Adipose tissue (tissue), 3 donors: ENCODE data around the gene EIF3K. TPM values are rescaled to one million over a fixed set of nuclear protein-coding genes. Genes with fewer than 3 reads are reported as not detected.

Source experiments
- H3K27ac ChIP-seq: one replicate; pipeline ENCODE4 v1.5.1; 2013; ENCODE audit warnings: low read depth, low read length
- WGBS, 3 donors: extraction: QIAGEN DNeasy Blood & Tissue Kit; methylation state at CpG; one replicate each; pipeline ENCODE4 v1.1.7; 2013; 5-methylcytosine and 5-hydroxymethylcytosine counted together
- polyA plus RNA-seq, 3 donors: library from polyadenylated mRNA; stranded (reverse); fragments of 200-250 nt; gene quantifications; one replicate each; pipeline ENCODE4 v1.2.3, GENCODE V29; 2013
- donor health status: healthy with polysubstance abuse.
- donor health status: Bipolar disorder and iron deficiency.
- donor health status: healthy.

The EIF3K gene
- polyA plus RNA-seq, 3 donors = 231 to 544 (median 410) TPM

GRCh38 chr19:38661996-38662395, 43.0 kb downstream of the EIF3K start:
- H3K27ac ChIP-seq = no peak overlapping the region
- 13 to 20% (median 16%) methylated on average over 1 of the region's 1 CpG for WGBS, 3 donors

GRCh38 chr19:38662537-38663155, 43.7 kb downstream of the EIF3K start:
- 43 to 75% (median 53%) methylated on average over 7 of the region's 7 CpGs for WGBS, 3 donors
- H3K27ac ChIP-seq = no peak overlapping the region

- peak overlapping the region; percentile 28 for H3K27ac ChIP-seq
- WGBS, 3 donors = 71 to 84% (median 78%) methylated on average over 22 of the region's 22 CpGs
These were observed 44.2 kb downstream of the EIF3K start for GRCh38 chr19:38663156-38663651.

GRCh38 chr19:38663957-38664502, 45.0 kb downstream of the EIF3K start:
- WGBS, 3 donors = 45 to 47% (median 47%) methylated on average over 19 of the region's 19 CpGs
- no peak overlapping the region for H3K27ac ChIP-seq

GRCh38 chr19:38664503-38665211, 45.7 kb downstream of the EIF3K start:
- H3K27ac ChIP-seq = no peak overlapping the region
- WGBS, 3 donors = 31 to 49% (median 40%) methylated on average over 7 of the region's 7 CpGs

- WGBS, 3 donors = 63 to 79% (median 71%) methylated on average over 13 of the region's 13 CpGs
- peak overlapping the region; percentile 80 for H3K27ac ChIP-seq
These were observed 46.4 kb downstream of the EIF3K start for GRCh38 chr19:38665219-38665931.

- WGBS, 3 donors = 43 to 52% (median 43%) methylated on average over 19 of the region's 19 CpGs
- peak overlapping the region; percentile 78 for H3K27ac ChIP-seq
These were observed 47.1 kb downstream of the EIF3K start for GRCh38 chr19:38665950-38666662.

GRCh38 chr19:38666663-38667511, 47.9 kb downstream of the EIF3K start:
- peak overlapping the region; percentile 78 for H3K27ac ChIP-seq
- 20 to 30% (median 27%) methylated on average over 10 of the region's 10 CpGs for WGBS, 3 donors

GRCh38 chr19:38667661-38668171, 48.7 kb downstream of the EIF3K start:
- peak overlapping the region; percentile 28 for H3K27ac ChIP-seq
- 22 to 62% (median 30%) methylated on average over 8 of the region's 8 CpGs for WGBS, 3 donors

GRCh38 chr19:38669552-38669951, 50.6 kb downstream of the EIF3K start:
- no peak overlapping the region for H3K27ac ChIP-seq
- 48 to 79% (median 53%) methylated on average over 5 of the region's 5 CpGs for WGBS, 3 donors

GRCh38 chr19:38670921-38671398, 52.0 kb downstream of the EIF3K start:
- no peak overlapping the region for H3K27ac ChIP-seq
- 26 to 72% (median 66%) methylated on average over 3 of the region's 3 CpGs for WGBS, 3 donors

- no peak overlapping the region for H3K27ac ChIP-seq
- 40 to 67% (median 67%) methylated on average over 4 of the region's 4 CpGs for WGBS, 3 donors
These were observed 52.7 kb downstream of the EIF3K start for GRCh38 chr19:38671654-38672053.

GRCh38 chr19:38673030-38673429, 54.0 kb downstream of the EIF3K start:
- WGBS, 3 donors = 88 to 97% (median 91%) methylated on average over 4 of the region's 4 CpGs
- H3K27ac ChIP-seq = no peak overlapping the region

- no peak overlapping the region for H3K27ac ChIP-seq
- WGBS, 3 donors = 75 to 79% (median 76%) methylated on average over 16 of the region's 16 CpGs
These were observed 55.6 kb downstream of the EIF3K start for GRCh38 chr19:38674388-38675171.

GRCh38 chr19:38675611-38676010, 56.6 kb downstream of the EIF3K start:
- H3K27ac ChIP-seq = no peak overlapping the region
- WGBS, 3 donors = 64 to 91% (median 72%) methylated on average over 5 of the region's 5 CpGs

GRCh38 chr19:38676023-38676877, 57.3 kb downstream of the EIF3K start:
- WGBS, 3 donors = 32 to 56% (median 36%) methylated on average over 13 of the region's 13 CpGs
- no peak overlapping the region for H3K27ac ChIP-seq
